Thyroid gland (tissue), 4 donors: ENCODE measurements around the gene MRPS14. TPM values are rescaled to one million over a fixed set of nuclear protein-coding genes. Genes with fewer than 3 reads are reported as not detected.
A peak's percentile ranks its signal among the peaks of the same experiment; 100 is the strongest.

Experiments used
- DNase-seq, 2 donors: peaks; one replicate each; pipeline ENCODE4 v3.0.0-alpha.2; 2019
- H3K27ac ChIP-seq, 3 donors: fragments of 200-600 bp; sonication (generic); 1 replicate in 2 of 3; 2 replicates in 1 of 3; pipeline ENCODE4 v1.5.1; 2016 to 2019; ENCODE audit warnings: mild to moderate bottlenecking in 1 of 3, moderate library complexity in 1 of 3
- H3K27me3 ChIP-seq: fragments of 200-600 bp; sonication (generic); one replicate; pipeline ENCODE4 v1.5.1; 2019
- H3K36me3 ChIP-seq, 2 donors: fragments of 200-600 bp; sonication (generic); one replicate each; pipeline ENCODE4 v1.5.1; 2016 to 2019
- H3K4me1 ChIP-seq, 2 donors: fragments of 200-600 bp; sonication (generic); one replicate each; pipeline ENCODE4 v1.5.1; 2017 to 2019
- H3K4me3 ChIP-seq, 3 donors: fragments of 200-600 bp; sonication (generic); replicated peaks in 1 of 3; 1 replicate in 2 of 3; 2 replicates in 1 of 3; pipeline ENCODE4 v1.5.1; 2016; ENCODE audit warnings: mild to moderate bottlenecking in 1 of 3
- H3K9me3 ChIP-seq: fragments of 200-600 bp; sonication (generic); one replicate; pipeline ENCODE4 v1.5.1; 2017
- POLR2A ChIP-seq, 2 donors: fragments of 450-650 bp; IDR thresholded peaks; one replicate each; pipeline ENCODE4 v1.6.1; 2017; ENCODE audit warnings: antibody characterized with exemption in 2 of 2, mild to moderate bottlenecking in 2 of 2, moderate library complexity in 1 of 2
- WGBS, 2 donors: methylation state at CpG; one replicate each; pipeline ENCODE4 v1.1.5; 2017; 5-methylcytosine and 5-hydroxymethylcytosine counted together
- intact Hi-C: fragments of 100-400 bp; cut with DNase I; formaldehyde crosslinking; loops from one replicate; pipeline ENCODE4 v1.15.1; 2023
- small RNA-seq: library from RNA; depleted of rRNA; stranded (forward); fragments of <200 nt; gene quantifications from one replicate; pipeline ENCODE3, GENCODE V24; 2016
- total RNA-seq, 4 donors: library from RNA; depleted of rRNA; stranded (reverse); fragments of >200 nt; gene quantifications; one replicate each; pipeline ENCODE4 v1.2.3, GENCODE V29; 2016
- TF ChIP-seq, protein P1 (sequence below), 6 experiments: fragments of 200-600 bp in 3 of 6; fragments of 450-650 bp in 3 of 6; sonication (generic) in 3 of 6; IDR thresholded peaks; one replicate each; pipeline ENCODE4 v1.5.1; 2016 to 2019; ENCODE audit warnings: antibody characterized with exemption in 6 of 6, mild to moderate bottlenecking in 2 of 6, inconsistent platforms in 1 of 6, moderate library complexity in 1 of 6

Gene MRPS14
- total RNA-seq, 4 donors from 2014 or later = 30.6 to 43.8 (median 38.4) TPM

- Histone ChIP-seq H3K27ac (peak overlapping the region in 2 of 3 donors; percentile 1 to 31), H3K4me3 (no peak overlapping the region), H3K36me3 (no peaks in the 10 kb centered on the region), H3K27me3 (no peaks in the 10 kb centered on the region), H3K9me3 (no peaks in the 10 kb centered on the region), H3K4me1 (peaks cover 6 to 19% of the 10 kb centered on the region in 2 donors)
- TF ChIP-seq, protein P1, sequence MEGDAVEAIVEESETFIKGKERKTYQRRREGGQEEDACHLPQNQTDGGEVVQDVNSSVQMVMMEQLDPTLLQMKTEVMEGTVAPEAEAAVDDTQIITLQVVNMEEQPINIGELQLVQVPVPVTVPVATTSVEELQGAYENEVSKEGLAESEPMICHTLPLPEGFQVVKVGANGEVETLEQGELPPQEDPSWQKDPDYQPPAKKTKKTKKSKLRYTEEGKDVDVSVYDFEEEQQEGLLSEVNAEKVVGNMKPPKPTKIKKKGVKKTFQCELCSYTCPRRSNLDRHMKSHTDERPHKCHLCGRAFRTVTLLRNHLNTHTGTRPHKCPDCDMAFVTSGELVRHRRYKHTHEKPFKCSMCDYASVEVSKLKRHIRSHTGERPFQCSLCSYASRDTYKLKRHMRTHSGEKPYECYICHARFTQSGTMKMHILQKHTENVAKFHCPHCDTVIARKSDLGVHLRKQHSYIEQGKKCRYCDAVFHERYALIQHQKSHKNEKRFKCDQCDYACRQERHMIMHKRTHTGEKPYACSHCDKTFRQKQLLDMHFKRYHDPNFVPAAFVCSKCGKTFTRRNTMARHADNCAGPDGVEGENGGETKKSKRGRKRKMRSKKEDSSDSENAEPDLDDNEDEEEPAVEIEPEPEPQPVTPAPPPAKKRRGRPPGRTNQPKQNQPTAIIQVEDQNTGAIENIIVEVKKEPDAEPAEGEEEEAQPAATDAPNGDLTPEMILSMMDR (IDR thresholded peaks at IDR 0.05) = no peak
- TF ChIP-seq POLR2A (IDR thresholded peaks at IDR 0.05) = no peak
- intact Hi-C loops = no loop called here
- peak in 1 of 2 donors; percentile 12 for DNase-seq
- 56 to 72% methylated on average over 3 of the region's 3 CpGs for WGBS, 2 donors
Measured at GRCh38 chr1:174965362-174966007, 57.7 kb downstream of the MRPS14 start.

DNA sequence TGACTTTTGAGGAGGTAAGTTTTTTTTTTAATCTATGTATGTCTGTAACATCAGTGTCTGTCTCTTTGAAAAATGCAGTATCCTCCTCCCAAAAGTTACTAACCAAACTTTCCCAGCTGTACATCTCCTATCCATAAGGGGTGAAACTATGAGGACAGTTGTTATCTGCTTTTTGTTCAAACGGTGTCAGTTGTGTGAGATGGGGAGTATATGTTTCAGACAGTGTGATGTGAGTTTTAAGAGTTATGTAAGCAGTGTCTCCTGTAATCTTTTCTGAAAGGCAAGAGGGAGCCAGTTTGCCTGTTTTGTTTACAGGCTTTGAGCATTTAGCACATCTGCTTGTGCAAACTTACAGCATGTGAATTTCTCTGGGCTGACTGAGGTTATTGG, 58.3 kb downstream of the MRPS14 start:
- intact Hi-C loops = no loop called here
- TF ChIP-seq, protein P1 (IDR thresholded peaks at IDR 0.05) = no peak
- no peak for TF ChIP-seq POLR2A (IDR thresholded peaks at IDR 0.05)
- H3K36me3 ChIP-seq = no peaks in the 10 kb centered on the region
- no peak overlapping the region for H3K4me3 ChIP-seq
- H3K9me3 ChIP-seq = no peaks in the 10 kb centered on the region
- H3K4me1 ChIP-seq = peaks cover 6 to 19% of the 10 kb centered on the region in 2 donors
- H3K27ac ChIP-seq = peak overlapping the region in 2 of 3 donors; percentile 1 to 31
- no peaks in the 10 kb centered on the region for H3K27me3 ChIP-seq
- WGBS, 2 donors = 43 to 76% methylated on average over 1 of the region's 1 CpG
- DNase-seq = no peak

DNA sequence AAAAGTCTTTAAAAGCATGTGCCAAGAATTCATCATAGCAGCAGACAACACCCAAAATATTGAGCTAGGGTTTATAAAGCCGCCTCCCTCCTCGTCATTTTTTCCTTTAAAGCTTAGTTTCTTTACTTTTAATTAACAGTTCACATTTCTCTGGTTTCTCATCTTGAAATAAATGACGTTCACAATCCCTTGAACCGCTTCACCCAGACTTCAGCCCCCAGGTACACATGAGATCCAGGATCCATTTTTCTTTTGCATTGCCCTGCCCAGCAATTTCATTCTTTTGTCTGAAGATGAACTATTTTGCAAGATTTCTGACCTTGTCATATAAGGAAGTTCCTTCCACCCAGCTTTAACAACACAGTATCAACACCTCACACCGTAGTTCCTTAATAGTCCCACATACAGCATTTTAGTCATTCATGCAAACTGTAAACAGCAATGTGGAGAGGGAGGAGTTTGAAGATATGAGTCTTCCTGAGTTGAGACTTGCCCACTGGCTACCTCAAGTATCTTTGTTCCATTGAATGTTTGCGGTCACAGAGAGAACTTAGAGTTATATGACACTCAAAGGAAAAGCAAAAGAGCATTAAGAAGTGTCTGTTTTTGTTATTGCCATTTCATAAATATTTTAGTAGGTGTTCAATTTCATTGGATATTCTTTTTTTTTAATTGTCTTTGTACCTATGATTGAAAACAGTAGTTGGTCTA, 58.8 kb downstream of the MRPS14 start:
- intact Hi-C loops = no loop called here
- WGBS, 2 donors = 57 to 71% methylated on average over 6 of the region's 6 CpGs

GRCh38 chr1:174963529-174964125, 59.6 kb downstream of the MRPS14 start:
- intact Hi-C loops = no loop called here
- no peak overlapping the region for H3K4me3 ChIP-seq

More for the DNA sequence above, 58.8 kb downstream of the MRPS14 start:
- H3K9me3 ChIP-seq = no peaks in the 10 kb centered on the region
- no peaks in the 10 kb centered on the region for H3K36me3 ChIP-seq
- peak overlapping the region in 1 of 3 donors; percentile 1 for H3K27ac ChIP-seq
- H3K27me3 ChIP-seq = no peaks in the 10 kb centered on the region
- H3K4me1 ChIP-seq = peaks cover 6 to 19% of the 10 kb centered on the region in 2 donors
- H3K4me3 ChIP-seq = no peak overlapping the region
- TF ChIP-seq, protein P1 (IDR thresholded peaks at IDR 0.05) = no peak
- TF ChIP-seq POLR2A (IDR thresholded peaks at IDR 0.05) = no peak
- no peak for DNase-seq

More at GRCh38 chr1:174963529-174964125, 59.6 kb downstream of the MRPS14 start:
- Histone ChIP-seq H3K36me3 (no peaks in the 10 kb centered on the region), H3K27ac (no peak overlapping the region), H3K27me3 (no peaks in the 10 kb centered on the region), H3K4me1 (peaks cover 6 to 19% of the 10 kb centered on the region in 2 donors), H3K9me3 (no peaks in the 10 kb centered on the region)
- DNase-seq = no peak
- TF ChIP-seq POLR2A (IDR thresholded peaks at IDR 0.05) = no peak
- TF ChIP-seq, protein P1 (IDR thresholded peaks at IDR 0.05) = no peak
- 87 to 88% methylated on average over 2 of the region's 2 CpGs for WGBS, 2 donors

Small RNA genes within 50 kb of the gene (small RNA-seq; reads per million reads assigned to genes)
- gene RF00019 = not detected
- gene RNU6-307P = not detected

Other genes starting within 250 kb of the MRPS14 start
- gene CACYBP, start 23.5 kb downstream of the MRPS14 start, total RNA-seq = 10 to 100 TPM; 38.4 to 84.8 (median 64.3) TPM
- 1 to 10 TPM in 1 of 4 donors, under 1 TPM in 3; 0.27 to 1.3 (median 0.44) TPM for gene TNN, start 44.4 kb upstream of the MRPS14 start, total RNA-seq
- 10 to 100 TPM; 15.5 to 28.4 (median 16.8) TPM for gene KIAA0040, start 169.4 kb upstream of the MRPS14 start, total RNA-seq